Hepatocyte (in vitro differentiated cells): Measurements from ENCODE around the gene SDE2.

ENCODE experiments used
- EZH2 ChIP-seq: fragments of 200-600 bp; sonication (generic); IDR thresholded peaks from 2 replicates; pipeline ENCODE4 v1.6.1; 2016; ENCODE audit warnings: antibody characterized with exemption, mild to moderate bottlenecking, borderline replicate concordance
- TF ChIP-seq, protein P1 (sequence below): fragments of 200-600 bp; sonication (generic); IDR thresholded peaks from 2 replicates; pipeline ENCODE4 v1.5.1; 2016; ENCODE audit warnings: antibody characterized with exemption, mild to moderate bottlenecking; ENCODE audit not compliant: poor library complexity

DNA sequence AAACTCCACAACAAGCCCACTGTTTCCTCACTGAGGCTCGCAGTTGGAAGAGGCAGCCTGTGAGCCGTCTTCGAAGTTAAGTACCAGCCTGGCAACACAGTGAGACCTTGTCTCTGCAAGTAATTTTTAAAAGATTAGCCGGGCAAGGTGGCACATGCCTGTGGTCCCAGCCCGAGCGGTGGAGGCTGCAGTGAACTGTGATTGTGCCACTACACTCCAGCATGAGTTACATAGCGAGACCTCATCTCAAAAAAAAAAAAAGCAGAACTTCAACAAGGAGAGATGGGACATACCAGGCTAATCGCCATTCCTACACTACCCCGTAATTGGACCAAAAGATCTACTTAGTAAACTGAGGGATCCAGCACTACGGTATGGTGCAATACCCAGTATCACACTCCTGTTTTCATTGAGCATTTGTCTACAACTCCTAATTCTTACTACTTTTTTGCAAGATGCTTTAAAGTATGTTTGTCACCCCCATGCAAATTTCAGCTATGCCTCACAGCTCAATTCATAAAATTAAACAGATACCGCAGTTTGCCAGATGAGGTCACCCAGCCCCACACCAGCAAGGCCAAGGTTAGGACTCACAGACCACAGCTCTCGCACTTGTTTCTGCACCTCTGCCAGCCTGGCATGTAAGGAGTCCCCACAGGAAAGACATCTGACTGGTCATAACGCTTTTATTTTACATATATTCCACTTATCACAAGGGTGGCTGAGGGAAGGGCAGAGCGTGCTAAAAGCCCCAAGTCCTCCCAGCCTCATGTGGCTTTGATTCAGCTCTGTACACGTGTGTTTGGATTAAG lies 21.0 kb downstream of the SDE2 start:
- TF ChIP-seq EZH2 = no peak
- TF ChIP-seq, protein P1, sequence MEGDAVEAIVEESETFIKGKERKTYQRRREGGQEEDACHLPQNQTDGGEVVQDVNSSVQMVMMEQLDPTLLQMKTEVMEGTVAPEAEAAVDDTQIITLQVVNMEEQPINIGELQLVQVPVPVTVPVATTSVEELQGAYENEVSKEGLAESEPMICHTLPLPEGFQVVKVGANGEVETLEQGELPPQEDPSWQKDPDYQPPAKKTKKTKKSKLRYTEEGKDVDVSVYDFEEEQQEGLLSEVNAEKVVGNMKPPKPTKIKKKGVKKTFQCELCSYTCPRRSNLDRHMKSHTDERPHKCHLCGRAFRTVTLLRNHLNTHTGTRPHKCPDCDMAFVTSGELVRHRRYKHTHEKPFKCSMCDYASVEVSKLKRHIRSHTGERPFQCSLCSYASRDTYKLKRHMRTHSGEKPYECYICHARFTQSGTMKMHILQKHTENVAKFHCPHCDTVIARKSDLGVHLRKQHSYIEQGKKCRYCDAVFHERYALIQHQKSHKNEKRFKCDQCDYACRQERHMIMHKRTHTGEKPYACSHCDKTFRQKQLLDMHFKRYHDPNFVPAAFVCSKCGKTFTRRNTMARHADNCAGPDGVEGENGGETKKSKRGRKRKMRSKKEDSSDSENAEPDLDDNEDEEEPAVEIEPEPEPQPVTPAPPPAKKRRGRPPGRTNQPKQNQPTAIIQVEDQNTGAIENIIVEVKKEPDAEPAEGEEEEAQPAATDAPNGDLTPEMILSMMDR = no peak
